WTC11 (cell line): ENCODE measurements around the gene CSRNP3. TPM values are rescaled to one million over a fixed set of nuclear protein-coding genes. Genes with fewer than 3 reads are reported as not detected.

Experiments
- ATAC-seq: fragments of 200-7000 bp; cut with Tn5 transposase; 2 replicates; pipeline ENCODE4 v1.10.0; 2021; ENCODE audit warnings: mild to moderate bottlenecking, moderate library complexity
- CTCF ChIA-PET: fragments of 300-600 bp; sonication (Branson Sonifier 250); formaldehyde crosslinking; loops from one replicate; lab custom pipeline; 2021; ENCODE audit warnings: antibody characterized with exemption; lab: Charles Lee
- POLR2A ChIA-PET: fragments of 350-600 bp; sonication (Branson Sonifier 250); formaldehyde crosslinking; loops from one replicate; lab custom pipeline; 2021; ENCODE audit warnings: antibody characterized with exemption; lab: Charles Lee
- DNase-seq: peaks from one replicate; pipeline ENCODE4 v3.0.0; 2021; ENCODE audit warnings: low spot score
- H3K27ac Mint-ChIP-seq: 2 replicates; pipeline ENCODE4 v1.8.0; 2021; ENCODE audit warnings: mixed read lengths
- H3K27me3 Mint-ChIP-seq: 2 replicates; pipeline ENCODE4 v1.8.0; 2021; ENCODE audit warnings: low read depth, mild to moderate bottlenecking, moderate library complexity, mixed read lengths
- H3K36me3 Mint-ChIP-seq: 2 replicates; pipeline ENCODE4 v1.8.0; 2021; ENCODE audit warnings: mixed read lengths
- H3K4me1 Mint-ChIP-seq: 2 replicates; pipeline ENCODE4 v1.8.0; 2022; ENCODE audit warnings: mixed read lengths
- H3K4me3 Mint-ChIP-seq: 2 replicates; pipeline ENCODE4 v1.8.0; 2021; ENCODE audit warnings: mild to moderate bottlenecking, moderate library complexity, mixed read lengths
- H3K9me3 Mint-ChIP-seq: 2 replicates; pipeline ENCODE4 v1.8.0; 2021; ENCODE audit warnings: mixed read lengths
- ATF1 ChIP-seq: sonication (generic); formaldehyde crosslinking; IDR thresholded peaks from 2 replicates; pipeline ENCODE4 v1.8.1; 2023; ENCODE audit warnings: mild to moderate bottlenecking, moderate library complexity, missing genetic modification reagents
- CBFB ChIP-seq: sonication (generic); formaldehyde crosslinking; IDR thresholded peaks from 2 replicates; pipeline ENCODE4 v1.8.1; 2022; ENCODE audit warnings: mild to moderate bottlenecking, low read depth, missing genetic modification reagents
- CREB1 ChIP-seq: sonication (generic); formaldehyde crosslinking; IDR thresholded peaks from 2 replicates; pipeline ENCODE4 v1.8.0; 2023; ENCODE audit warnings: mild to moderate bottlenecking, missing genetic modification reagents
- EMX1 ChIP-seq: fragments of 250-450 bp; sonication (Bioruptor Pico); IDR thresholded peaks from 2 replicates; pipeline ENCODE4 v1.8.0; 2021; ENCODE audit warnings: mild to moderate bottlenecking
- ESRRA ChIP-seq: sonication (generic); formaldehyde crosslinking; IDR thresholded peaks from 2 replicates; pipeline ENCODE4 v1.8.1; 2022; ENCODE audit warnings: mild to moderate bottlenecking, missing genetic modification reagents, borderline replicate concordance
- GTF2I ChIP-seq: fragments of 250-450 bp; sonication (Bioruptor Pico); conservative IDR thresholded peaks from 2 replicates; pipeline ENCODE4 v1.4.0; 2021; ENCODE audit warnings: mild to moderate bottlenecking
- IRF1 ChIP-seq: sonication (generic); formaldehyde crosslinking; IDR thresholded peaks from 2 replicates; pipeline ENCODE4 v1.8.0; 2023; ENCODE audit warnings: missing genetic modification reagents
- JUN ChIP-seq: sonication (generic); formaldehyde crosslinking; IDR thresholded peaks from 2 replicates; pipeline ENCODE4 v1.8.0; 2023; ENCODE audit warnings: mild to moderate bottlenecking, missing genetic modification reagents
- KAT7 ChIP-seq: sonication (generic); formaldehyde crosslinking; IDR thresholded peaks from 2 replicates; pipeline ENCODE4 v1.8.1; 2023; ENCODE audit warnings: missing genetic modification reagents, mild to moderate bottlenecking, borderline replicate concordance
- NFE2L1 ChIP-seq: sonication (generic); formaldehyde crosslinking; IDR thresholded peaks from 2 replicates; pipeline ENCODE4 v1.8.1; 2023; ENCODE audit warnings: missing genetic modification reagents
- PRDM15 ChIP-seq: sonication (generic); formaldehyde crosslinking; IDR thresholded peaks from 2 replicates; pipeline ENCODE4 v1.8.0; 2022; ENCODE audit warnings: missing genetic modification reagents
- SOX15 ChIP-seq: fragments of 250-450 bp; sonication (Bioruptor Pico); IDR thresholded peaks from 2 replicates; pipeline ENCODE4 v1.9.0; 2021; ENCODE audit warnings: mild to moderate bottlenecking
- ZNF281 ChIP-seq: sonication (generic); formaldehyde crosslinking; IDR thresholded peaks from 2 replicates; pipeline ENCODE4 v1.8.0; 2023; ENCODE audit warnings: mild to moderate bottlenecking, missing genetic modification reagents
- ZNF317 ChIP-seq: sonication (generic); formaldehyde crosslinking; IDR thresholded peaks from 2 replicates; pipeline ENCODE4 v1.8.1; 2023; ENCODE audit warnings: low read depth, mild to moderate bottlenecking, moderate library complexity, missing genetic modification reagents, borderline replicate concordance
- ZNF396 ChIP-seq: fragments of 250-450 bp; sonication (Bioruptor Pico); IDR thresholded peaks from 2 replicates; pipeline ENCODE4 v1.8.0; 2021; ENCODE audit warnings: mild to moderate bottlenecking, moderate library complexity, borderline replicate concordance
- total RNA-seq: library from RNA; stranded (reverse); gene quantifications from 3 replicates; pipeline ENCODE4 v1.2.3, GENCODE V29; 2021
- TF ChIP-seq, protein P1 (sequence below): sonication (generic); formaldehyde crosslinking; IDR thresholded peaks from 2 replicates; pipeline ENCODE4 v1.8.1; 2023; ENCODE audit warnings: mild to moderate bottlenecking, missing genetic modification reagents
- TF ChIP-seq, protein P2 (sequence below): sonication (generic); formaldehyde crosslinking; IDR thresholded peaks from 2 replicates; pipeline ENCODE4 v1.8.1; 2022; ENCODE audit warnings: missing genetic modification reagents, borderline replicate concordance
- TF ChIP-seq, protein P3 (sequence below): fragments of 250-450 bp; sonication (Bioruptor Pico); conservative IDR thresholded peaks from 2 replicates; pipeline ENCODE4 v1.9.0; 2021; ENCODE audit warnings: mild to moderate bottlenecking

The CSRNP3 gene
- total RNA-seq, 1 experiment from 2014 or later: 7.3 TPM

GRCh38 chr2:165630236-165630635 lies 160.7 kb downstream of the CSRNP3 start:
- ATAC-seq: no peak

More at GRCh38 chr2:165630236-165630635, 160.7 kb downstream of the CSRNP3 start:
- DNase-seq: no peak
- Mint-ChIP-seq H3K4me3 (no peak overlapping the region), H3K27ac (peak overlapping the region; percentile 82), H3K27me3 (no peaks in the 10 kb centered on the region), H3K4me1 (peaks cover 46% of the 10 kb centered on the region), H3K9me3 (no peaks in the 10 kb centered on the region), H3K36me3 (no peaks in the 10 kb centered on the region)
- TF ChIP-seq GTF2I (CRISPR knock-in tag) (no peak), JUN (CRISPR knock-in tag) (no peak), ZNF396 (CRISPR knock-in tag) (no peak), IRF1 (no peak), ZNF281 (no peak), CREB1 (CRISPR knock-in tag) (no peak), CBFB (CRISPR knock-in tag) (no peak), SOX15 (CRISPR knock-in tag) (no peak), ATF1 (no peak), EMX1 (no peak), PRDM15 (no peak), NFE2L1 (CRISPR knock-in tag) (no peak), ESRRA (CRISPR knock-in tag) (no peak), KAT7 (no peak), ZNF317 (no peak)
- TF ChIP-seq, protein P1, sequence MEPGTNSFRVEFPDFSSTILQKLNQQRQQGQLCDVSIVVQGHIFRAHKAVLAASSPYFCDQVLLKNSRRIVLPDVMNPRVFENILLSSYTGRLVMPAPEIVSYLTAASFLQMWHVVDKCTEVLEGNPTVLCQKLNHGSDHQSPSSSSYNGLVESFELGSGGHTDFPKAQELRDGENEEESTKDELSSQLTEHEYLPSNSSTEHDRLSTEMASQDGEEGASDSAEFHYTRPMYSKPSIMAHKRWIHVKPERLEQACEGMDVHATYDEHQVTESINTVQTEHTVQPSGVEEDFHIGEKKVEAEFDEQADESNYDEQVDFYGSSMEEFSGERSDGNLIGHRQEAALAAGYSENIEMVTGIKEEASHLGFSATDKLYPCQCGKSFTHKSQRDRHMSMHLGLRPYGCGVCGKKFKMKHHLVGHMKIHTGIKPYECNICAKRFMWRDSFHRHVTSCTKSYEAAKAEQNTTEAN (CRISPR knock-in tag): no peak
- TF ChIP-seq, protein P2, sequence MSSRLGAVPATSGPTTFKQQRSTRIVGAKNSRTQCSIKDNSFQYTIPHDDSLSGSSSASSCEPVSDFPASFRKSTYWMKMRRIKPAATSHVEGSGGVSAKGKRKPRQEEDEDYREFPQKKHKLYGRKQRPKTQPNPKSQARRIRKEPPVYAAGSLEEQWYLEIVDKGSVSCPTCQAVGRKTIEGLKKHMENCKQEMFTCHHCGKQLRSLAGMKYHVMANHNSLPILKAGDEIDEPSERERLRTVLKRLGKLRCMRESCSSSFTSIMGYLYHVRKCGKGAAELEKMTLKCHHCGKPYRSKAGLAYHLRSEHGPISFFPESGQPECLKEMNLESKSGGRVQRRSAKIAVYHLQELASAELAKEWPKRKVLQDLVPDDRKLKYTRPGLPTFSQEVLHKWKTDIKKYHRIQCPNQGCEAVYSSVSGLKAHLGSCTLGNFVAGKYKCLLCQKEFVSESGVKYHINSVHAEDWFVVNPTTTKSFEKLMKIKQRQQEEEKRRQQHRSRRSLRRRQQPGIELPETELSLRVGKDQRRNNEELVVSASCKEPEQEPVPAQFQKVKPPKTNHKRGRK (CRISPR knock-in tag): no peak
- TF ChIP-seq, protein P3, sequence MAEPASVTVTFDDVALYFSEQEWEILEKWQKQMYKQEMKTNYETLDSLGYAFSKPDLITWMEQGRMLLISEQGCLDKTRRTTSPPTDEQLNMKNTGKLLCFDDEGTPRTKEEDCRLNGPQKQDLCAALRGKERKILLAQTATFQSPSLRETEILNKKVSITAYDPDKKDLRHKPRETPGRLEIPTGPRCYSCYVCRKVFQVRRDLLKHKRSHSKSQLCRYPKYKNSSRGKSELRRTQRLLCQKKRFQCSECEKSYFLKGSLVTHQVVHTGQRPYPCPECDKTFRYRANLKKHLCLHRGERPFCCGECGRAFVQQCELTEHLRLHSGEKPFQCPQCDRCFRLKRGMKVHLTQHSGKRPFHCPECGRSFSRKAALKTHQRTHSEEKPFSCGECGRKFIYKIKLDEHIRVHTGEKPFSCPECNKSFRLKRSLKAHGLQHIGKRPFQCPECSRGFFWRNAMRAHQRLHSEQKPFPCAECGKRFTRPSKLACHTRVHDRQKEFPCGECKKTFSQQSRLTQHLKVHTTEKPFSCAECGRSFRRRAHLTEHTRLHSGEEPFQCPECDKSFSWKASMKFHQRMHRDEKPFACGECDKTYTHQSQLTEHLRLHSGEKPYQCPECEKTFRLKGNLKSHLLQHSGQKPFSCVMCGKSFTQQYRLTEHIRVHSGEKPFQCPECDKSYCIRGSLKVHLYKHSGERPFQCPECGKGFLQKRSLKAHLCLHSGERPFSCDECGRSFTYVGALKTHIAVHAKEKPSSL: no peak
- ChIA-PET POLR2A (no interaction called here), CTCF (interaction anchor here (1.4 kb wide), 1 partner anchor 244 kb away, joined by 4 read pairs; no protein-coding TSS in a partner anchor)
